HG02678 (cell line): Measurements from ENCODE around the gene NCBP2.

Experiments
- ATAC-seq: cut with Tn5 transposase; IDR thresholded peaks from one replicate; pipeline ENCODE4 v1.9.1; 2021; ENCODE audit warnings: mild to moderate bottlenecking, moderate library complexity; ENCODE audit not compliant: unreplicated experiment

The NCBP2 gene

DNA sequence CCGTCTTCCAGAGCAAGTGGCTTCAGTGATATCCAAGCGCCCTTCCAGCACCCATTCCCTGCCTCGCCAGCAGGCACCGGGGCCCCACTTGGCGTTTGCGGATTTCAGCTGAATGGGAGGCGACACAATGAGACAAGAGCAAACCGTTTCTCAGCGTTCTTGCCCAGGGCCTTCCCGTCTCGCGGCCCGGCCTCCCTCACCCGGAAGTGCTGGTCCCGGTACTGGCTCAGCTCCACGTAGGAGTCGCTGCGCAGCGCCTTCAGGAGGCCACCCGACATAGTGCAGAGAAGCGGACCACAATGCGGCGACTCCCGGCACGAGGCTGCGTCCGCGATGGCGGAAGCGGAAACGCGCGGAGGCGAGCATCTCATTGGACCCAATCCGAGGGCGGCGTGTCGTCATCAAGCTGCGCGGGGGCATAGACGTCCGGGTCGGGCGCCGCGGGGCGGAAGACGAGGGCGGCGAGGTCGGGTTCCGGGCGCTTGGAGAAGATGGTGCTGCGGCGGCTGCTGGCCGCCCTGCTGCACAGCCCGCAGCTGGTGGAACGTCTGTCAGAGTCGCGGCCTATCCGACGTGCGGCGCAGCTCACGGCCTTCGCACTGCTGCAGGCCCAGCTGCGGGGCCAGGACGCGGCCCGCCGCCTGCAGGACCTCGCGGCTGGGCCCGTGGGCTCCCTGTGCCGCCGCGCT lies at the start of gene NCBP2:
NCBP2 (minus strand) TSS at position 303 of the 689 bp plus-strand sequence; CDS start at position 278, 25 bp downstream.
- ATAC-seq = peak; percentile 92

DNA sequence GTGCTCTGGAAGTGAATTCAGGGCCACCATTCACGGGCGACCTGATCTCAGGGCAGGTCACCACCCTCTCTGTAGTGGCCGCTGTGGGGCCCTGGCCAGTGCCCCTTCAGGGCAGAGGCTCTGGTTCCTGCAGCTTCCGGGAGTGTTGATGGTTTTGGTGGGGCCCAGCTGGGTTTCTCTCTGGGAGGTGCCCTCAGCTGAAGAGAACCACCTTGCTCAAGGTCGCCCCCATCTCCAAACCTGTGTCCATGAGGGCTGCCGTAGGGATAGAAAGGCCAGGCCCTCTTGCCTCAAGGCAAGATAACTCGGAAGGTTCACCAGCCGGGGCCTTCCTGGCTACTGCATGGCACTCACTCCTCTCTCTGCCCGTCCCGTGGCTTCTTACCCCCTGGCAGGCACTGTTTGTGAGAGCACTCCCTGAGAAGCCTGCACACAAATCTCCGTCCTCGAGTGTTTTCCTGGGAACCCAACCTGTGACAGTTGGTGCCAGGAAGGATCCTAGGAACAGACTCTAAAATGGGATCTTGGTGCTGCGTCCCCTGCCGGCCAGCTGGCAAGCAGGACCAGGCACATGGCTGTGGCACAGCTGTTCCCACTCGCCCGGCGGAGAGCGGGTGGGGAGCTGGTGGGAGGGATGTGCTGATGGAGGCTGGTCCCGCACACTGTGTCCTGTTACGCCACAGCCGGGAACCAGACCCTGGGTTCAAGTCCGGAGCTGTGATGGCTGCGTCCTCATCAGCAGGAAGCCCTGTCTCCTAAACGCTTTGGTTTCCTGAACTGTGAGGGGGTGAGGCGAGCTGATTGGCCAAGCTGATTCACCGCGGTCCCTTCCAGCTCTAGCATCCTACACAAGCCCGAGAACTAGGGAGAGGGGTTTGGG lies 49.5 kb upstream of the NCBP2 start:
- no peak for ATAC-seq

DNA sequence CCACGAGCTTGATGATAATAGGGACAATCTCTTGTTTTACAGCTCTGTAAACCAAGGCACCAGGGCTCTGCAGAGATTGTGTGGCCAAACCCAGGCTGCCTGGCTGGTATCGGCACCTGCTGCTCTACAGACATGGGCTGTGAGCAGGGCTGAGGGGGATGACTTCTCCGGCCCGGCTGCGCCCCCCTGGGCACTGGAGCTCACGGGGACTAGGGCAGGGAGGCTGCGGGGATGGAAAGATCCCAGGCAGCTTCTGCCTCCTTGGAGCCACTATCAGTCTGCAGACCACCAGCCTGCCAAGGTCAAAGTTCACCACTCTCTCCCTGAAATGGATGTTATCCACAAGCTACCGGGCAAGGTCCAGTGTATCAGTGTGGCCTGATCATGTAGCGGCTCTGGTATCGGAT lies 48.3 kb upstream of the NCBP2 start:
- ATAC-seq = no peak

DNA sequence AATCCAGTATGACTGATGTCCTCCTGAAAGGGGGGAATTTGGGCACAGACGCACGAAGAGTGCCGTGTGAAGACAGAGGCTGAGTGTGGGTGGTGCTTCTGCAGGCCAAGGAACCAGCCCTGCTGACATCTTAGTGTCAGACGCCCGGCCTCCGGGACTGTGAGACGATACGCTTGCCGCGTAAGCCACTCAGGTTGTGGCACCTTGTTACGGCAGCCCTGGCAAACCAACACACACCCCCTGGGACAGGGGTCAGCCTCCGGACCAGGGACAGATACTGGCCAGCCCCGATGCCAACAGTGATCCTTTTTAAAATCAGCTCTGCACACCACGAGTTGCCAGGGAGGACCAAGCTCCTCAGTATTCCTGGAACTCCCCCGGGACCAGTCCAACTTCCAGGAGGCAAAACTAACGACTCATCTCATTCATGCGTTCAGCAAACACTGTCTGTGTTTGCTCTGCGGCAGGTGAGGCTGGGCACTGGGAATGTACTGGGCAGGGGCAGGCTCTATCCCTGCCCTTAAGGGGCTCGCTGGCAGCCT lies 47.5 kb upstream of the NCBP2 start:
- no peak for ATAC-seq

DNA sequence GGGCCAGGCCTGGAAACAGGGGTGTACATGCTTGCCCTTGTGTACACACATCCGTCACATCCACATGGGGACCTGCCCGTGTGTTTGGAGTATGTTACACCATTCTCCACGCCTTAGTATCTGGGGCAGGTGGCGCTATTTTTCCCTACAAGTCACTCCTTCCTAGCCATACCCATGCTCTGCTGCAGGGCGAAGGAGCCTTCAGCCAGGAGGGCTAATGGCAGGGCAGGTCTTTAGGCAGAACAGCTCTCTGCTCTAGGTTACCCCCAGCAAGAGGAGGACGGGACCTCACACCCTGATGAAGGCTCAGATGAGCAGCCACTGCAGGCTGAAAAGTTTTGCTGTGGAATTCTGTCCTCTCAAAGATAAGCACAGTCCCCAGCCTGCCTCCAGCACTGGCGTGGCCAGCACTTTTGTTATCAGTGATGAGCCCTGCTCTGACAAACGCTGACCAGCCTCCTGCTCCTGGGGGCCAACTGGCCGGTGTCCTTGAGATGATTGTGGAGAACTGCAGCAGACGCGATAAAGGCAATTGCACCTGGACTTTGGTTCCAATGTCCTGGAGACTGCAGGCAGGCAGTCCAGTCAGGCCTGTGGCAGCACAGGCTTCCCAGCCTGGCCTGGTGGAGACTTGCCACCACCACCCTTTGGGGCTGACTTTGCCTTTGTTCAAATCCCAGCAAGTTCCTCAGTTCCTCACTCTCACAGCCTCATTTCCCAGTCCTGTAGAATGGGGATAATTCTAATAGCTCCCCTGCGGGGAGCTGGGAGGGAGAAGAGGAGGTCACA lies 46.1 kb upstream of the NCBP2 start:
- ATAC-seq = no peak

DNA sequence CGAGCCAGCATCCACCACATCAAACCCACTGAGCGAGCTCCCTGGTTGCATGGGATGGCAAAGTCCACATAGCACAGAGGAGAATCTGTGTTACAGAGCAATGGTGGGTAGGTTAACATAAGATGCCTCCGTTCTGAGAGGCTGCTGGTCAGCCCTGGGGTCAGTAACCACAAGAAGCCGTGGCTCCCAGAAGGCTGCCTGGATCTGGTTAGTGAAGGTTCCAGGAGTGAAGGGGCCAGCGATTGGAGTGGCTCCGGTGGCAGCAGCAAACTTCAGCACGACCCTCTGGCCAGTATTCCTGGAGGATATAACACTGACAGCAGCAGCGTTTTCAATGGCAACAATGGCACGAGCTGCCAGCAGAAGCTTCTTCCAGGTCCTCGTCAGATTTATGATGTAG lies 44.7 kb upstream of the NCBP2 start:
- no peak for ATAC-seq

DNA sequence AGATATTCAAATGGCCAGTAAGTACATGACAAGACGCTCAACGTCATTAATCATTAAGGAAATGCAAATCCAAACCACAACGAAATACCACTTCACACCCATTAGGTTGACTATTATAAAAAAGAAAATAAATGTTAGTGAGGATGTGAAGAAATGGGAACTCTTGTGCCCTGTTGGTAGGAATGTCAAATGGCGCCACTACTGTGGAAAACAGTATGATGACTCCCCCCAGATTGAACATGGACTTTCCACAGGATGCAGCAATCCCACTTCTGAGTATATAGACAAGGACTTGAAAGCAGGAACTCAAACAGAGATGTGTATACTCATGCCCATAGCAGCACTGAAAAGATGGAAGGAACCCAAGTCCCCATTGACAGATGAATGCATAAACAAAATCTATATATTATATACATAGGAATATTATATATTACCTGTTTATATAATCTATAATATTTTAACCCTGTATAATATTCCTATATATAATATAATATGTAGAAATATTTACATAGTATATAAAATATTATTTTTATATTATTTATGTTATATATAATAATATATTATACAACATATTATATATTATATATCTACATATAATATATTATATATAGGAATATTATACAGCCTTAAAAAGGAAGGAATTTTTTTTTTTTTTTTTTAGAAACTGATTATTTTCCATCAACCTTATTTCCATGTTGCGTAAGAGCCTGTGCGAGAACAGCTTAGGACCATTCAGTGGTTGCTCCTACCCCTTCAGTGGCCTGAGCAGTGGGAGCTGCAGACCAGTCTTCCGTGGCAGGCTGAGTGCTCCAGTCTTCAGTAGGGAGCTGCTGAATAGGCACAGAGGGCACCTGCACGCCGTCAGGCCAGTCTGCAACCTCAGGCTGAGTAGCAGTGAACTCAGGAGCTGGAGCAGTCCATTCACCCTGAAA lies 43.9 kb upstream of the NCBP2 start:
- no peak for ATAC-seq

DNA sequence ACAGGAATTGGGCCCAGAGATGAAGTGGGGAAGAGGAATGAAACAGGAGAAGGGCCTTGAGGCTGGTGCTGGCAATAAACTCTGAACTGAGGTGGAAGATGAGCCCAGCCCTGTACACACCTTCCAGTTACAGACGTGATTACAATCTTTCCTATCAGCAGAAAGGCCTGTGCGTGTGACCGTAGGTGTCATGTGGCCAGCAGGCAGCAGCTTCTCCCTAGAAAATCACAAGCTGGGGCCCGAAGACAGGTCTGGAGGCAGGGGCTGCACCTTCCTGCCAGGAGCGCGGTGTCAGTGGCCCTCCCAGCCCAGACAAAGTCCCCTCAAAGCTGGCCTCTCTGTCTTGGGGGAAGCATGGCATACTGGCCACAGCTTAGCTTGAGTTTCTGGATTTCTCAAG lies 43.0 kb upstream of the NCBP2 start:
- ATAC-seq = no peak

DNA sequence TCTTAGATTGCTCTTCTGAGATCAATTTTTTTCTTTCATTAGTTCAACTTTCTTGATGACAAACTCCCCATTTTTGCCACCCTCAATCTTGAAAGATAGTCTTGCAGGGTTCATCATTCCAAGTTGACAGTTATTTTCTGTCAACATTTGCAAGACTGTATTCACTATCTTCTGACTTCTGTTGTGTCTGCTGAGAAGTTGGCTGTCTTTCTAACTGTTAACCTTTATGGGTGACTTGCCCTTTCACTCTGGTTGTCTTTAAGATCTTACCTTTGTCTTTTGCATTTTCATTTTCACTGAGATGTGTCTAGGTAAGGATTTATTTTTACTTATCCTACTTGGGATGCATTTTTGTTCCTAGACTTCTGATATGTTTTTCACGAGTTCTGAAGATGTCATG lies 40.9 kb upstream of the NCBP2 start:
- ATAC-seq = no peak

DNA sequence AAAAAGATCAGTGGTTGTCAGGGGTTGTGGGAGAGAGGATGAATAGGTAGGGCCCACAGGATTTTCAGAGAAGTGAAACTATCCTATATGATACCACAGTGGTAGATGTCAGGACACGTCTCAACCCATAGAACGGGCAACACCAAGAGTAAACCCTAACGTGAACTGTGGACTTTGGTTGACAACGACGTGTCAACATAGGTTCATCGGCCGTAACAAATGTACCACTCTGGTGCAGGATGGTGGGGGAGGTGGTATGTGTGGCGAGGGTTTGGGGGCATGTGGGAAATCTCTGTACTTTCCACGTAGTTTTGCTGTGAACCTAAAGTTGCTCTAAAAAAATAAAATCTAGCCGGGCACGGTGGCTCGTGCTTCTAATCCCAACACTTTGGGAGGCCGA lies 39.3 kb upstream of the NCBP2 start:
- no peak for ATAC-seq

DNA sequence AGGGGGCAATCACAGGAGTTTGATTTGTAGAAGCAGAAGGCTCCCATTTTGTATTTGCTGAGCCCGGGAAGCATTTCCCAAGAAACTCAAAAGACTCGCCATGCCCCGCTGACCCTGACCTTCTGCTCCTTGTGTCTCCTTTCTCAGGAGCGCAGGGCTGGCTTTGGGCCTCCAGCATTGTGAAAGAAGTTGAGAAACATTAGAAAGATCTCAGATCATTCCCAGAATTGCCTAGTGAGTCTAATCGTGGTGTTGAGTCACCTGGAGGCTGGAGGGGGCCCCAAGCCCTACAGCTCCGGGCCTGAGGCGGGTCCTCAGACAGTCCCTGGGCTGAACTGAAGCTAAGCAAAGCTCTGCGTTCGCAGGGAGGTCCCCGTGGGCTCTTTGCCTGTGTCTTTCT lies 37.2 kb upstream of the NCBP2 start:
- ATAC-seq = no peak

DNA sequence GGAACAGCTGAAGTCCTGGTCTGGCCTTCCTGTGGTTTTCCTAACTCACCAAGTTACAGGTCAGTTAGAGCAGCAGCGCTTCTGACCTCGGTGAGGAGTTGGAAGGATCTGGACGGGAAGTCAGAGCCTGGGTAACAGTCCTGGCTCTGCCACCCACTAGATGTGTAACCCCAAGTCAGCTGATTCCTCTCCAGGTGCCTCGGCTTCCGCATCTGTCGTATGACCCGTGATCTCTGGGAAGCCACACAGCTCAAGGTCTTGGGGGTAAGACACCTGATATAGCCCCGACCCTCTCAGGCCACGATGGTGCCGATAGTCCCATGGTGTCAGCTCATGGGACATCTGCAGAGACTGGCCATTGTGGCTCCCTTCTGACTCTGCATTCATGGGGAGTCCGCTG lies 34.6 kb upstream of the NCBP2 start:
- no peak for ATAC-seq

DNA sequence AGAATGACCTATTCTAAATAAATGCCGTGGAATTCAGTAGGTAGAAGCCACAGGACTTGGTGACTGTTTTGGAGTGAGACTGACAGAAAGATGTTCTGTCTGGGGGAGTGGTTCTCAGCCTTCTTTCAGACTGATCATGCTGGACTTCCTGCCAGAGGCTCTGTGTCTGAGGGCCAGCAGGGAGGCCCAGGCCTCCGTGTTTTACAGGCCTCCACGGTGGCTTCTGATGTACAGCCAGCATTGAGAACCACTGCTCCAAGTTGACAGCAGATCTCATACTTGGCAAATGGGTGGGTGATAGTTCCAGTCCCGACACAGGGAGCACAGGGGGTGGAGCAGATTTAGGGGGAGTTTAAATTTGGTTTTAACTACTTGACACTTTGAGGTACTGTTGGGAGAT lies 33.0 kb upstream of the NCBP2 start:
- no peak for ATAC-seq

DNA sequence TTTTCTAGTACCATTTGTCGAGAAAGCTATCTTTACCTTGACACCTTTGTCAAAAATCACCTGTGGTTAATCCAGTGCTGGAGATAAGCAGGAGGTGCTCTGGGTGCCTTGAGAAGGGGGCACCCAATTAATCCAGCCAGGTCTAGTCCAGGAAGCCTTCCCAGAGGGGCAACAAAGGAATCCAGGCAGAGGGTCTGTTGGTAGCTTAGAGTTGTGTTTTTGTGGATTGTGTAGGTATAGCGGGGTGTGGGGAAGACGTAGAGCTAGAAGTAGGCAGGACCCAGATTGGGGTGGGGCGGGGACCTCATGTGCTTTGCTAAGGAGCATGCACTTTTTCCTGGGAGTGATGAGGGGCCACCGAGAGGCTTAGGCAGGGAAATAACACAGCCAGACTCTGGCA lies 32.3 kb upstream of the NCBP2 start:
- no peak for ATAC-seq

DNA sequence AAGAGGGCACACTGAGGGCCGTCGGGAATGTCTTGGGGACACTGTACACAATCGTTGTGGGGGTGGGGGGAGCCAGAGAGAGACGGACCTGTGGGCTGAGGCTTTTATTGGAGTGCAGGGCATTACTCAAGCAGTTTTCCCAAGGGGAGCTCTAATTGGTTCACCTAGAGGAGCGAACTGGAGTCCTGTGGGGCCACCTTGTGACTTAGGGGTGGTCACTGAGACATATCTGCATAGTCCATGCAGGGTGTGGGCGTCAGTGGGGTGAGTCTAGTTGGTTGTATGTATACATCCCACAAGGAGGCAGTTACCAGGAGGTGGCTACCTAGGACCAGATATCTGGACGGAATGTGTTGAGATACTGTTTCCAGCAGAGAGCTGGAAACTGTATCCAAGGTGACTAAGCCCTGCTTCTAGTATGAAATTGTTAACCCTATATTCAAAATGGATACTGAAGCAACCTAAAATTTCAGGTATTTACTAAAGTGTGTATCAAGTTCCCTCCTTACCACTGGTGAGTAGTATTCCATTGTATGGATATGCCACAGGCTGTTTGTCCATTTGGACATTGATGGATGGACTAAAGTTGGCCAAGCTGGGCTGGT lies 28.9 kb upstream of the NCBP2 start:
- no peak for ATAC-seq

DNA sequence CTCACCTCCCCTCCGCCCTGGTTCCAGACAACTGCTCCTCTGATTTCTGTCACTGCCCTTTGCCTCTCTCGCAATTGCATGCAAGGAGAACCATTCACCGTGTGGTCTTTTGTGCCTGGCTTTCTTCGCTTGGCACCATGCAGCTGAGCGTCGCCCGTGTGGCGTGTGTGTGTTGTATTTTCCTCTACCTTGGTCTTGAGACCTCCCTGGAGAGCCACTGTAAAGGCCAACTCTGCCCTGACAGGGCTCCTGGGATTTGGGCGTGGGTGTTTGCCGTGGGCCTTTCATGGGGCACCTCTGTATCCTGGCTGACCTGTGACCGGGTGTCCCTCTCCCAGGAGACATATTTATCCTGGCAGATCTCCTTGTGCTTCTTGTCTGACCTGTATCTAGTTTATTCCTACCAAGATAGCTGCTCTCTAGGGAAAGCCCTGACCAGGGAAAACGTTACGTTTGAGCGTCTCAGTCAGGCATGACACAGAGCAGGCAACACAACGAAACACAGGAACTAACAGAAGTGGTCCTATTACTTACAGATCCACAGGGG lies 28.3 kb upstream of the NCBP2 start:
- ATAC-seq = no peak

DNA sequence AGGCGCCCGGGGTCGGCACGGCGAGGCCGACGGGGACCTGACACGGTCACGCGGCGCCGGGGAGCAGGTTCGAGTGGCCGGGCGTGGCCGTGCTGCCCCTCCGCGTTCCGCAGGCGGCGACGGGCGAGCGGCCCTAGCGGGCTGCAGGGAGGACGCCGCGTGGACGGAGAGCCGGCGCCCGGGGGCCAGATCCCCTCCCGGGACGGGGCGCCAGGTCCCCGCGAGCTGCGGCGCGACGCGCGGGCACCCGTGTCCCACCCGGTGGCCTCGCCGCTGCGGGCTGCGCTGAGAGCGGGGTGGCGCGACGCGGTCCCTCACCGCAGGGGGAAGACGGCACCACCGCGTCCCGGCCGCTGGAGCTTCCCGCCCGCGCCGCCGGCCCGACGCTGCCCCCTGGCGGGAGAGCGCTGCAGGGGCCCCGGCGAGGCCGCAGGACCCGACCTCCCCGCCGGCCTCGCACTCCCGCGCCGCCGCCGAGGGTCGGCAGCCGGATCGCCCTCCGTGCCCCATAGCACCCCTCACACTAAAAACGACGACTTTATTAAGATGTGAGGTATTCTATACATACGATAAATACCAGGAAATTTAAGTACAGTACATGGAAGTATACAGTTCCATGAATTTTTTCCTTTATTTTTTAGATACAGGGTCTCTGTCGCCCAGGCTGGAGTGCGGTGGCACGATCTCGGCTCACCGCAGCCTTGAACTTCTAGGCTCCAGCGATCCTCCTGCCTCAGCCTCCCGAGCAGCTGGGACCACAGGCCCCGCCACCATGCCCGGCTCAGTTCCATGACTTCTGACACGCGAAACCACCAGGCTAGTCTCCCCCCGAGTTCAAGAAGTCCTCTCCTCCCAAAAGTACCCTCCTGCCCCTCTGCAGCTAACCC lies 27.6 kb upstream of the NCBP2 start:
- ATAC-seq = peak; percentile 53

DNA sequence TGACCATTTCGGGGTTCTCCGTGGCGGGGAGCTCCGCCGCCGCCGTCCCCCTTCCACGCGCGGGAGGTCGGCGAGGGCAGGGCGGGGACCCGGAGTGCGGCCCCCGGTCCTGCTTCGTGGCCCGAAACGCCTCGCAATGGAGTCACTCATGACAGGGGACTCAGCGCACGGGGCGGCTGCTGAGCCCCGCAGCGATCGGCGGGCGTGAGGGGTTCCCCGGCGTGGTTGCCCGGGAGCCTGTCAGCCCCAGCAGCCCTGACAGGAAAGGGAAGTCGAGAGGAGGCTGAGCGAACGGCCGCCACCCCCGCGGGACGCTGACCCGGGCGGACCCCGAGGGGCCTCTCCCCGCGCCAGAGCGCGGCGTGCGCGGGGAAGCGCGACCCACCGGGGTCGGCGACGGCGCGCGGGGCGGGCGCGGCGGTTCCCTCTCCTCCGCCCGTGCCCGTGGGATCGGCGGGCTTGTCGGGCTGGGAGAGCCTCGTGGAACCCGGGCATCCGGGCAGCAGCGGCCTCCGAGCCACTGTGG lies 26.9 kb upstream of the NCBP2 start:
- peak; percentile 41 for ATAC-seq
